Measurements from ENCODE around the gene ASRGL1. TPM values are rescaled to one million over a fixed set of nuclear protein-coding genes. Genes with fewer than 3 reads are reported as not detected.
"Not testable (repeated sequence)": the region's sequence is repeated elsewhere in the genome, so short reads cannot be mapped to it uniquely, and the experiment has no call there.

ASRGL1 gene
- total RNA-seq, 1 donor from 2014 or later: 3.2 TPM

DNA sequence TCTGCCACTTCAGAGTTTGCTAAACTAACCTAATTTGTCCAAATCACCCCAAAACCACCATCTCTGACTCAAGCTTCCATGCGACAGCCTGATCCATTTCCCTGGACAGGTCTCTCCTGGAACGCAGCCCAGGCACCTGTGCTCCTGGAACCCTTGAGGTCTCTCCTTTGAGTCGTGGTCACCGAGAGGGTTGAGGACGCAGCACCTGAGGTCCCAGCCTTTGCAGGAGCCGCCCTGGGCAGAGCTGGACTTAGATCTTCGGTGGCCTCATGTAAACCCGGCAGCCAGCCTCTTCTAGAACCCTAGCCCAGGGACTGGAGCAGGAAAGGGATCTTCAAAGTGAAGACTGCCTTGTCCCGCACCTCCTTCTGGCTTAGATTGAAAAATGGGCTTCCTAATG lies 37.6 kb downstream of the ASRGL1 start:
- Histone ChIP-seq H3K4me3 (ENCODE audit: insufficient read depth, low read depth, low read length) (no peak overlapping the region), H3K4me1 (ENCODE audit: insufficient read depth, low read length) (no peaks in the 10 kb centered on the region), H3K4me2 (ENCODE audit: low read length) (no peak overlapping the region), H3K9ac (ENCODE audit: low read length) (no peak overlapping the region), H2AFZ (ENCODE audit: low read depth, low read length) (no peak overlapping the region), H3K9me3 (ENCODE audit: insufficient read depth, low read depth, low read length) (no peaks in the 10 kb centered on the region), H4K20me1 (ENCODE audit: insufficient read depth, low read length) (no peaks in the 10 kb centered on the region), H3K79me2 (ENCODE audit: insufficient read depth, low read length) (no peaks in the 10 kb centered on the region), H3K36me3 (ENCODE audit: insufficient read depth, low read length) (no peaks in the 10 kb centered on the region), H3K27me3 (ENCODE audit: insufficient read depth, low read length) (no peaks in the 10 kb centered on the region), H3K27ac (ENCODE audit: low read depth, low read length) (no peak overlapping the region)
- Mint-ChIP-seq H3K4me1 (ENCODE audit: low read depth, unreplicated experiment) (no peaks in the 10 kb centered on the region), H3K4me3 (ENCODE audit: unreplicated experiment) (no peak overlapping the region), H3K27me3 (ENCODE audit: low read depth, unreplicated experiment) (peaks cover 2% of the 10 kb centered on the region), H3K36me3 (ENCODE audit: low read depth, unreplicated experiment) (no peaks in the 10 kb centered on the region), H3K27ac (ENCODE audit: unreplicated experiment) (no peak overlapping the region), H3K9me3 (ENCODE audit: unreplicated experiment) (no peaks in the 10 kb centered on the region)
- FAIRE-seq (no peak), DNase-seq (ENCODE audit: low read depth) (no peak)
- TF ChIP-seq, protein P1, sequence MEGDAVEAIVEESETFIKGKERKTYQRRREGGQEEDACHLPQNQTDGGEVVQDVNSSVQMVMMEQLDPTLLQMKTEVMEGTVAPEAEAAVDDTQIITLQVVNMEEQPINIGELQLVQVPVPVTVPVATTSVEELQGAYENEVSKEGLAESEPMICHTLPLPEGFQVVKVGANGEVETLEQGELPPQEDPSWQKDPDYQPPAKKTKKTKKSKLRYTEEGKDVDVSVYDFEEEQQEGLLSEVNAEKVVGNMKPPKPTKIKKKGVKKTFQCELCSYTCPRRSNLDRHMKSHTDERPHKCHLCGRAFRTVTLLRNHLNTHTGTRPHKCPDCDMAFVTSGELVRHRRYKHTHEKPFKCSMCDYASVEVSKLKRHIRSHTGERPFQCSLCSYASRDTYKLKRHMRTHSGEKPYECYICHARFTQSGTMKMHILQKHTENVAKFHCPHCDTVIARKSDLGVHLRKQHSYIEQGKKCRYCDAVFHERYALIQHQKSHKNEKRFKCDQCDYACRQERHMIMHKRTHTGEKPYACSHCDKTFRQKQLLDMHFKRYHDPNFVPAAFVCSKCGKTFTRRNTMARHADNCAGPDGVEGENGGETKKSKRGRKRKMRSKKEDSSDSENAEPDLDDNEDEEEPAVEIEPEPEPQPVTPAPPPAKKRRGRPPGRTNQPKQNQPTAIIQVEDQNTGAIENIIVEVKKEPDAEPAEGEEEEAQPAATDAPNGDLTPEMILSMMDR (IDR thresholded peaks at IDR 0.05; ENCODE audit: insufficient read depth, low read depth, low read length): no peak
- no peak for TF ChIP-seq EZH2 (IDR thresholded peaks at IDR 0.05; ENCODE audit: insufficient read depth, low read length)

DNA sequence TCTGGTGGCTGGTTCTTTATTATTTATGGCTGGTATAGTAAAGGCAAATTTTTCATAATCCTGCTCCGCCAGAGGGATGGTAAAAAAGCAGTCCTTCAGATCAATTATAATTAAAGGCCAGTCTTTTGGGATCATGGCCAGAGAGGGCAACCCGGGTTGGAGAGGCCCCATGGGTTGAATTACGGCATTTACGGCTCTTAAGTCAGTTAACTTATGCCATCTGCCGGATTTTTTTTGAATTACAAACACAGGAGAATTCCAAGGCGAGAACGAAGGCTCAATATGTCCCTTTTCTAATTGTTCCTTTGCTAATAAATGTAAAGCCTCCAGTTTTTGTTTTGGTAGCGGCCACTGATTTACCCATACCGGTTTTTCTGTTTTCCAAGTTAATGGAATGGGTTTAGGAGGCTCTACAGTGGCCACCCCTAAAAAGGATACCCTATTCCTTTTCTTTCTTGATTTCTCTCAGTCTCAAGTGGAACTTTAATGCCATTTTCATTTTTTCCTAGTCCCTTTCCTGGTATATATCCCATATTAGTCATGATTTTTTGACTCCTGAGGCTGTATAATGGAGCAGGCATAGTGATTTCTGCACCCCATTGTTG lies 41.3 kb downstream of the ASRGL1 start:
- H3K9ac ChIP-seq (ENCODE audit: low read length); H3K27ac ChIP-seq (ENCODE audit: low read depth, low read length); H3K27me3 Mint-ChIP-seq (ENCODE audit: low read depth, unreplicated experiment); H3K4me3 Mint-ChIP-seq (ENCODE audit: unreplicated experiment); H2AFZ ChIP-seq (ENCODE audit: low read depth, low read length); H3K9me3 ChIP-seq (ENCODE audit: insufficient read depth, low read depth, low read length); FAIRE-seq; H3K36me3 Mint-ChIP-seq (ENCODE audit: low read depth, unreplicated experiment); H3K4me1 Mint-ChIP-seq (ENCODE audit: low read depth, unreplicated experiment); H3K79me2 ChIP-seq (ENCODE audit: insufficient read depth, low read length); H3K4me1 ChIP-seq (ENCODE audit: insufficient read depth, low read length); H3K4me3 ChIP-seq (ENCODE audit: insufficient read depth, low read depth, low read length); H3K4me2 ChIP-seq (ENCODE audit: low read length); H3K27ac Mint-ChIP-seq (ENCODE audit: unreplicated experiment); H3K27me3 ChIP-seq (ENCODE audit: insufficient read depth, low read length); H4K20me1 ChIP-seq (ENCODE audit: insufficient read depth, low read length); H3K36me3 ChIP-seq (ENCODE audit: insufficient read depth, low read length); H3K9me3 Mint-ChIP-seq (ENCODE audit: unreplicated experiment): not testable (repeated sequence)
- TF ChIP-seq, protein P1 (IDR thresholded peaks at IDR 0.05; ENCODE audit: insufficient read depth, low read depth, low read length): peak; percentile 24
- DNase-seq (ENCODE audit: low read depth): peak; percentile 16

DNA sequence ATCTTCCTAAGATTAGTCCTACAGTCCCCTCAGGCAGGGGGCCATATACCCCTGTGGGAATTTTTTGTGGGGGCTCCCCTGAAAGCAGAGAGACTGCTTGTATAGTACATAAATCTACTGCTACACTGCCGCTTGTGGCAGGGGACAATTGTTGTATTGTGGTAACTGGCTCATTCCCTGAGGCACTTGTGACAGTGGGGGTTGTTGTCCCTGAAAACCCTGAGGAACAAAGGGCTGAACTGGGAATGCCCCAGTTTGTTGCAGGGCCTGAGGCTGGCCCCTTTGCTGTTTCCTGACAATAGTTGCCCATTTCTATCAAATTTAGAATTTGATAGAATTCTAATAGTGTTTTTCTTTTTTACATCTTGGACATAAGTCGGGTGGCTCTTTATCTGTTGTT lies 42.3 kb downstream of the ASRGL1 start:
- not testable (repeated sequence) for H3K4me1 ChIP-seq (ENCODE audit: insufficient read depth, low read length); H4K20me1 ChIP-seq (ENCODE audit: insufficient read depth, low read length); H3K27ac ChIP-seq (ENCODE audit: low read depth, low read length); H3K79me2 ChIP-seq (ENCODE audit: insufficient read depth, low read length); H3K4me3 ChIP-seq (ENCODE audit: insufficient read depth, low read depth, low read length); H3K9ac ChIP-seq (ENCODE audit: low read length); H3K4me2 ChIP-seq (ENCODE audit: low read length); H3K9me3 Mint-ChIP-seq (ENCODE audit: unreplicated experiment); DNase-seq (ENCODE audit: low read depth); H3K27me3 Mint-ChIP-seq (ENCODE audit: low read depth, unreplicated experiment); FAIRE-seq; H3K9me3 ChIP-seq (ENCODE audit: insufficient read depth, low read depth, low read length); H3K36me3 Mint-ChIP-seq (ENCODE audit: low read depth, unreplicated experiment); H3K27ac Mint-ChIP-seq (ENCODE audit: unreplicated experiment); H3K27me3 ChIP-seq (ENCODE audit: insufficient read depth, low read length); H3K4me3 Mint-ChIP-seq (ENCODE audit: unreplicated experiment); H3K4me1 Mint-ChIP-seq (ENCODE audit: low read depth, unreplicated experiment); H2AFZ ChIP-seq (ENCODE audit: low read depth, low read length); H3K36me3 ChIP-seq (ENCODE audit: insufficient read depth, low read length)

All from astrocyte (in vitro differentiated cells and primary cell).